ENCODE results near the gene GUCY1A2. TPM values are rescaled to one million over a fixed set of nuclear protein-coding genes. Genes with fewer than 3 reads are reported as not detected.

Gene GUCY1A2
- total RNA-seq, 1 donor = under 0.01 TPM

DNA sequence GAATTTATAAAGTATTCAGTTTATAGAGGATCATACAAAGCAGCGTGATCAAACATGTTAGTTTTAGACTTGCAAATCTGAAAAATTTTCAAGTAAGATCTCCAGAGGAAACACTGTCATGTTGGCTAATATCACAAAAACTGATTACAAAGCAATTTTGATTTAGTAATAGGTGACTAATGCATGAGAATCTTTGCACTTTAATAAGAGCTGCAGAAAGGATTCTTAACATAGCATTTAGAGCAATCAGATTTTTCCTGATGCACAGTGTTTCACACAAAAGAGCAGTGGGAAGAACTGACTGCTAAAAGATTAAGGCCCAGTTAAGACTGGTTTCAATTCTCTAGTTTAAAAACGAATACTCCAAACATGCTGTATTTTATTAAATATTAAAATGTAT lies 321.2 kb downstream of the GUCY1A2 start:
- no peak overlapping the region for H3K4me3 ChIP-seq (ENCODE audit: insufficient read depth, low read length)
- H3K79me2 ChIP-seq (ENCODE audit: insufficient read depth, low read length) = no peaks in the 10 kb centered on the region
- TF ChIP-seq, protein P1, sequence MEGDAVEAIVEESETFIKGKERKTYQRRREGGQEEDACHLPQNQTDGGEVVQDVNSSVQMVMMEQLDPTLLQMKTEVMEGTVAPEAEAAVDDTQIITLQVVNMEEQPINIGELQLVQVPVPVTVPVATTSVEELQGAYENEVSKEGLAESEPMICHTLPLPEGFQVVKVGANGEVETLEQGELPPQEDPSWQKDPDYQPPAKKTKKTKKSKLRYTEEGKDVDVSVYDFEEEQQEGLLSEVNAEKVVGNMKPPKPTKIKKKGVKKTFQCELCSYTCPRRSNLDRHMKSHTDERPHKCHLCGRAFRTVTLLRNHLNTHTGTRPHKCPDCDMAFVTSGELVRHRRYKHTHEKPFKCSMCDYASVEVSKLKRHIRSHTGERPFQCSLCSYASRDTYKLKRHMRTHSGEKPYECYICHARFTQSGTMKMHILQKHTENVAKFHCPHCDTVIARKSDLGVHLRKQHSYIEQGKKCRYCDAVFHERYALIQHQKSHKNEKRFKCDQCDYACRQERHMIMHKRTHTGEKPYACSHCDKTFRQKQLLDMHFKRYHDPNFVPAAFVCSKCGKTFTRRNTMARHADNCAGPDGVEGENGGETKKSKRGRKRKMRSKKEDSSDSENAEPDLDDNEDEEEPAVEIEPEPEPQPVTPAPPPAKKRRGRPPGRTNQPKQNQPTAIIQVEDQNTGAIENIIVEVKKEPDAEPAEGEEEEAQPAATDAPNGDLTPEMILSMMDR (IDR thresholded peaks at IDR 0.05; ENCODE audit: extremely low read depth, low read depth, low read length) = no peak
- peak; percentile 9 for DNase-seq (ENCODE audit: insufficient read length, low spot score, missing footprints)
- no peaks in the 10 kb centered on the region for H3K27me3 ChIP-seq (ENCODE audit: insufficient read depth, low read length)
- H2AFZ ChIP-seq (ENCODE audit: low read length) = no peak overlapping the region
- no peaks in the 10 kb centered on the region for H3K4me1 ChIP-seq (ENCODE audit: insufficient read depth, low read length)
- H4K20me1 ChIP-seq (ENCODE audit: insufficient read depth, low read length) = no peaks in the 10 kb centered on the region
- no peak overlapping the region for H3K4me2 ChIP-seq (ENCODE audit: insufficient read depth, low read length)
- H3K9me3 ChIP-seq (ENCODE audit: low read depth, low read length) = no peaks in the 10 kb centered on the region
- no peaks in the 10 kb centered on the region for H3K36me3 ChIP-seq (ENCODE audit: insufficient read depth, low read length)
- H3K27ac ChIP-seq (ENCODE audit: low read depth, low read length) = no peak overlapping the region

GRCh38 chr11:106695506-106695905 lies 322.8 kb downstream of the GUCY1A2 start:
- Histone ChIP-seq H4K20me1 (ENCODE audit: insufficient read depth, low read length) (no peaks in the 10 kb centered on the region), H2AFZ (ENCODE audit: low read length) (no peak overlapping the region), H3K36me3 (ENCODE audit: insufficient read depth, low read length) (no peaks in the 10 kb centered on the region), H3K79me2 (ENCODE audit: insufficient read depth, low read length) (no peaks in the 10 kb centered on the region), H3K9me3 (ENCODE audit: low read depth, low read length) (no peaks in the 10 kb centered on the region), H3K4me1 (ENCODE audit: insufficient read depth, low read length) (no peaks in the 10 kb centered on the region), H3K4me2 (ENCODE audit: insufficient read depth, low read length) (no peak overlapping the region), H3K4me3 (ENCODE audit: insufficient read depth, low read length) (no peak overlapping the region), H3K27ac (ENCODE audit: low read depth, low read length) (no peak overlapping the region), H3K27me3 (ENCODE audit: insufficient read depth, low read length) (no peaks in the 10 kb centered on the region)
- DNase-seq (ENCODE audit: insufficient read length, low spot score, missing footprints) = no peak
- TF ChIP-seq, protein P1 (IDR thresholded peaks at IDR 0.05; ENCODE audit: extremely low read depth, low read depth, low read length) = no peak

DNA sequence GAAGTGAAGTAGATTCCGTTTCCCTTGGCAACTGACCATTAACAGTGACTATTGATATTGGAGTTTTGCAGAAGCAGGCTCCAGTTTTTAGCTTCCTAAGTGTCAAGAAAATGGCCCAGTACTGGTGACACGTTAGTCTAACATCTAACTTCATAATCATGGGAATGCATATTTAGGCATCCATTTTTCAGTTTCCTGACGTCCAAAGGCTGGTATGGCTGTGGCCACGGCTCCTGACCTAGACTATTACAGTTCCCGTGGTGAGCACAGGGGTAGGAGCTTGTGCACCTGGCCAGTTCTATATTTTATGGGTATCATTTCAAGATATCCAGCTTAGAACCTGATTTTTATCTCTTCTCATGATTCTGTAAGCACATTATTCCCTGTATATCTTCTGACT lies 323.8 kb downstream of the GUCY1A2 start:
- Histone ChIP-seq H3K27me3 (ENCODE audit: insufficient read depth, low read length) (no peaks in the 10 kb centered on the region), H4K20me1 (ENCODE audit: insufficient read depth, low read length) (no peaks in the 10 kb centered on the region), H3K4me1 (ENCODE audit: insufficient read depth, low read length) (no peaks in the 10 kb centered on the region), H3K27ac (ENCODE audit: low read depth, low read length) (no peak overlapping the region), H3K4me2 (ENCODE audit: insufficient read depth, low read length) (no peak overlapping the region), H3K9me3 (ENCODE audit: low read depth, low read length) (no peaks in the 10 kb centered on the region), H3K79me2 (ENCODE audit: insufficient read depth, low read length) (no peaks in the 10 kb centered on the region), H3K36me3 (ENCODE audit: insufficient read depth, low read length) (no peaks in the 10 kb centered on the region), H2AFZ (ENCODE audit: low read length) (no peak overlapping the region), H3K4me3 (ENCODE audit: insufficient read depth, low read length) (no peak overlapping the region)
- TF ChIP-seq, protein P1 (IDR thresholded peaks at IDR 0.05; ENCODE audit: extremely low read depth, low read depth, low read length) = no peak
- DNase-seq (ENCODE audit: insufficient read length, low spot score, missing footprints) = no peak

DNA sequence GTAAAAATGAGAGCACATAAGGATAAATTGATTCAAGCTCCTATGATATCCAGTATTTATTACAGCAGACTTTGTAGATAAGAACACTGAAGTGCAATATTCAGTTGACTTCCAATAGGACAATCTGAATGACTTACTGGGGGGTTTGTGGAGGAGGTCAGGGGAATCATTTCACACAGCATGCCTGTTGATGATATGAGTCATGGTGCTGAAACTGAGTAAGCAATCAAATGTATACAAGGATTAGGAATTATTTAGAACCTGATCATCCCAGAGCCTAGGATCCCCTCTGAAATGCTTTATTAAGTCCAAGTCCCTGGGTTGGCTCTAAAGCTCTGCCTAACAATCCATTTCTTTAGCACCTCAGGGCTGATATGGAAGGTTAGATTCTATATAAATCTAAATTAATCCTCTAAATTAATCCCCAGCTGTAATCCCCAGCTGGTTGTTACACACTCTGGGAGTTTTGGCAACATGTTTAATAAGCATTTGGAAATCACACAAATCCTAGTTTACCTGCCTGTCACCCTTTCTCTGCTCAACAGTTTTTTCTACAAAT lies 326.4 kb downstream of the GUCY1A2 start:
- DNase-seq (ENCODE audit: insufficient read length, low spot score, missing footprints) = no peak
- no peaks in the 10 kb centered on the region for H3K4me1 ChIP-seq (ENCODE audit: insufficient read depth, low read length)
- TF ChIP-seq, protein P1 (IDR thresholded peaks at IDR 0.05; ENCODE audit: extremely low read depth, low read depth, low read length) = no peak

More for the DNA sequence above, 326.4 kb downstream of the GUCY1A2 start:
- Histone ChIP-seq H2AFZ (ENCODE audit: low read length) (no peak overlapping the region), H4K20me1 (ENCODE audit: insufficient read depth, low read length) (no peaks in the 10 kb centered on the region), H3K9me3 (ENCODE audit: low read depth, low read length) (no peaks in the 10 kb centered on the region), H3K27ac (ENCODE audit: low read depth, low read length) (no peak overlapping the region), H3K36me3 (ENCODE audit: insufficient read depth, low read length) (no peaks in the 10 kb centered on the region), H3K79me2 (ENCODE audit: insufficient read depth, low read length) (no peaks in the 10 kb centered on the region), H3K4me2 (ENCODE audit: insufficient read depth, low read length) (no peak overlapping the region), H3K4me3 (ENCODE audit: insufficient read depth, low read length) (no peak overlapping the region), H3K27me3 (ENCODE audit: insufficient read depth, low read length) (no peaks in the 10 kb centered on the region)
